Heart right ventricle (tissue), 16 donors: ENCODE measurements around the gene CYP19A1. TPM values are rescaled to one million over a fixed set of nuclear protein-coding genes. Genes with fewer than 3 reads are reported as not detected.

Experiments
- ATAC-seq, 8 donors: fragments of 200-7000 bp; cut with Tn5 transposase; one replicate each; pipeline ENCODE4 v1.9.1; 2020; ENCODE audit warnings: mild to moderate bottlenecking in 8 of 8, moderate library complexity in 8 of 8, moderate number of reproducible peaks in 1 of 8
- DNase-seq, 2 donors: peaks; one replicate each; pipeline ENCODE4 v3.0.0-alpha.2; 2020
- H3K27ac ChIP-seq, 10 donors: fragments of 200-600 bp; sonication (generic) in 2 of 10; one replicate each; pipeline versions ENCODE4 v1.5.0 to v1.8.0; 2020 to 2022; ENCODE audit warnings: mild to moderate bottlenecking in 3 of 10
- H3K27me3 ChIP-seq, 7 donors: fragments of 200-600 bp; one replicate each; pipeline ENCODE4 v1.8.0; 2021 to 2022; ENCODE audit warnings: mild to moderate bottlenecking in 2 of 7
- H3K36me3 ChIP-seq, 9 donors: fragments of 200-600 bp; sonication (generic) in 1 of 9; one replicate each; pipeline versions ENCODE4 v1.5.0 to v1.8.0; 2020 to 2022; ENCODE audit warnings: mild to moderate bottlenecking in 2 of 9
- H3K4me1 ChIP-seq, 9 donors: fragments of 200-600 bp; sonication (generic) in 1 of 9; one replicate each; pipeline versions ENCODE4 v1.5.0 to v1.8.0; 2020 to 2022; ENCODE audit warnings: mild to moderate bottlenecking in 4 of 9
- H3K4me3 ChIP-seq, 10 donors: fragments of 200-600 bp; sonication (generic) in 2 of 10; one replicate each; pipeline versions ENCODE4 v1.5.0 to v1.8.0; 2020 to 2022; ENCODE audit warnings: mild to moderate bottlenecking in 7 of 10, moderate library complexity in 2 of 10
- H3K9me3 ChIP-seq, 11 donors: fragments of 200-600 bp in 10 of 11; sonication (generic) in 2 of 11; one replicate each; pipeline versions ENCODE4 v1.5.0 to v1.8.0; 2013 to 2022; ENCODE audit warnings: mild to moderate bottlenecking in 2 of 11, control low read depth in 1 of 11, moderate library complexity in 1 of 11
- WGBS, 2 donors: extraction: QIAGEN DNeasy Blood & Tissue Kit; methylation state at CpG; one replicate each; pipeline ENCODE4 v1.1.7; 2013; ENCODE audit warnings: inconsistent platforms in 1 of 2; 5-methylcytosine and 5-hydroxymethylcytosine counted together
- intact Hi-C, 10 donors: fragments of 100-400 bp; cut with DNase I; formaldehyde crosslinking; loops; one replicate each; pipeline versions ENCODE4 v1.11.1 to v1.14.2; 2022
- polyA plus RNA-seq, 2 donors: library from polyadenylated mRNA; stranded (reverse); fragments of 200-250 nt; gene quantifications; one replicate each; pipeline ENCODE4 v1.2.3, GENCODE V29; 2013
- total RNA-seq, 10 donors: library from RNA; stranded (reverse); fragmentation: NEBNext Ultra II Directional in 3 of 10; extraction: Animal tissue kit (Norgen Biotek cat#: 25700) in 3 of 10; gene quantifications; one replicate each; pipeline versions ENCODE4 v1.2.1 to v1.2.4, GENCODE V29; 2021 to 2023
- TF ChIP-seq, protein P1 (sequence below), 9 donors: fragments of 200-600 bp; sonication (generic) in 2 of 9; IDR thresholded peaks; one replicate each; pipeline versions ENCODE4 v1.5.0 to v1.8.0; 2021 to 2022; ENCODE audit warnings: antibody characterized with exemption in 9 of 9, mild to moderate bottlenecking in 5 of 9, moderate library complexity in 1 of 9
- donor health status: Arrhythmogenic right ventricular cardiomyopathy.
- donor health status: ischemic (EF 13 %, LVEDD 7.1; RV severe dilation, severe dysfunction).
- donor health status: healthy with polysubstance abuse.
- donor health status: DM: no; HTN: yes; CAD: no.
- donor health status: DM: no; HTN: no; CAD: no.
- donor health status: ischemic (EF 25% LVEDD 6.9; RV normal size, moderate dysfunction).
- donor health status: ischemic (EF 25% LVEDD 5.7; RV mildly dilated, moderate dysfunction).
- donor health status: healthy.
- donor health status: DM: yes; HTN: yes; CAD: no.
- donor health status: Ischemic cardiomyopathy.
- donor health status: ischemic (EF 35%, LVEDD 5.7; RV mildly dilated, moderate dysfunction).
- donor health status: nonischemic (EF 11% LVEDD 7.7; RV severe dilation, severe dysfunction).
- donor health status: DM: yes; HTN: yes; CAD: no.
- donor health status: PGD.
- donor health status: ischemic (EF 29% LVEDD 5.4; RV normal size, mild dysfunction).
- donor health status: nonischemic (EF 23%, LVEDD 6.1; RV moderate dilation, normal function).

Gene CYP19A1
- total and polyA plus RNA-seq, 12 donors = 0.26 to 1.9 (median 0.68) TPM; not detected in 3

DNA sequence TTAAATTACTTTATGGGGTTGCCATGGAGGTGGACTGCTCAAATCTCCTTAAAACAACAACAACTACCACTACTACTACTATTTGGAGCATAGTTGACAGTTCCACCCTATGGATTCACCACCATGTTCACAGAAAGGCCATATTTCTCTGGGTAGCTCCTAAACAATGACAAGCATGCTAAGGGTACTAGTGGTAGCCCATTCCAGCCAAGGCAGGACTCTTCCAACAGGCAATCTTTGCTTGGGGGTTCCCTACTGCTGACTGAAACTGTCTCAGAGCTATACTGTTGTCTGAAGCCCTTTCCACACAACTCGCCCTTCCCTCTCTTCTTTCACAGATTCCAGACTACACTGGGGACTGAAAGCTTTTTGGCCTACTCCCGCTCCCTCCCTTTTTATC lies 68.9 kb downstream of the CYP19A1 start:
- DNase-seq (no peak), ATAC-seq (no peak)
- Histone ChIP-seq H3K27ac (no peak overlapping the region), H3K9me3 (no peaks in the 10 kb centered on the region), H3K27me3 (peaks cover 0 to 52% (median 29%) of the 10 kb centered on the region in 7 donors), H3K36me3 (no peaks in the 10 kb centered on the region), H3K4me1 (peaks cover 0 to 25% (median 12%) of the 10 kb centered on the region in 9 donors), H3K4me3 (no peak overlapping the region)
- intact Hi-C loops = no loop called here
- WGBS, 2 donors = 61 to 93% methylated on average over 2 of the region's 2 CpGs
- TF ChIP-seq, protein P1, sequence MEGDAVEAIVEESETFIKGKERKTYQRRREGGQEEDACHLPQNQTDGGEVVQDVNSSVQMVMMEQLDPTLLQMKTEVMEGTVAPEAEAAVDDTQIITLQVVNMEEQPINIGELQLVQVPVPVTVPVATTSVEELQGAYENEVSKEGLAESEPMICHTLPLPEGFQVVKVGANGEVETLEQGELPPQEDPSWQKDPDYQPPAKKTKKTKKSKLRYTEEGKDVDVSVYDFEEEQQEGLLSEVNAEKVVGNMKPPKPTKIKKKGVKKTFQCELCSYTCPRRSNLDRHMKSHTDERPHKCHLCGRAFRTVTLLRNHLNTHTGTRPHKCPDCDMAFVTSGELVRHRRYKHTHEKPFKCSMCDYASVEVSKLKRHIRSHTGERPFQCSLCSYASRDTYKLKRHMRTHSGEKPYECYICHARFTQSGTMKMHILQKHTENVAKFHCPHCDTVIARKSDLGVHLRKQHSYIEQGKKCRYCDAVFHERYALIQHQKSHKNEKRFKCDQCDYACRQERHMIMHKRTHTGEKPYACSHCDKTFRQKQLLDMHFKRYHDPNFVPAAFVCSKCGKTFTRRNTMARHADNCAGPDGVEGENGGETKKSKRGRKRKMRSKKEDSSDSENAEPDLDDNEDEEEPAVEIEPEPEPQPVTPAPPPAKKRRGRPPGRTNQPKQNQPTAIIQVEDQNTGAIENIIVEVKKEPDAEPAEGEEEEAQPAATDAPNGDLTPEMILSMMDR (IDR thresholded peaks at IDR 0.05) = no peak

DNA sequence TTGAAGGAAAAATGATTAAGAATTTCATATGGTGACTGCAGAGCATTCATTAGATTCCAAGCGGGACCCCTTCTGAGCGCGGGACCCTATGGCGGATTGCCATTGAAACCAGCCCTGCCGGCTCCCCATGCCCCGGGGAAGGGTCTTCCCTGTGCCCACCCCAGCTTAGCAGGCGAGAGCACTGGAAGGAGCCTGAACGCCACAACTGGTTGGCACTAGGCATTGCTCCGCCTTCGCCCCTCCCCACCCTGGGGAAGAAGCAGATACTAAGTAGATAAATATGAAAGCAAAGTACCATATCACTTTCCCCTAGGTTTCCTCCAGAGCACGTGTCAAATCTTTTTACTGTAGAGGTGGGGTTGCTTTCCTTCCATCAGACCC lies 70.7 kb downstream of the CYP19A1 start:
- Histone ChIP-seq H3K4me3 (peak overlapping the region; percentile 12 to 63 (median 58)), H3K9me3 (peaks cover 0 to under 1% (median 0%) of the 10 kb centered on the region in 11 donors), H3K4me1 (peaks cover 0 to 25% (median 12%) of the 10 kb centered on the region in 9 donors), H3K36me3 (no peaks in the 10 kb centered on the region), H3K27me3 (peaks cover 0 to 42% (median 23%) of the 10 kb centered on the region in 7 donors), H3K27ac (no peak overlapping the region)
- intact Hi-C loops = no loop called here
- WGBS, 2 donors = 8 to 12% methylated on average over 11 of the region's 11 CpGs
- TF ChIP-seq, protein P1 (IDR thresholded peaks at IDR 0.05) = no peak
- ATAC-seq (peak in 3 of 8 donors; percentile 19 to 48 (median 34)), DNase-seq (no peak)

DNA sequence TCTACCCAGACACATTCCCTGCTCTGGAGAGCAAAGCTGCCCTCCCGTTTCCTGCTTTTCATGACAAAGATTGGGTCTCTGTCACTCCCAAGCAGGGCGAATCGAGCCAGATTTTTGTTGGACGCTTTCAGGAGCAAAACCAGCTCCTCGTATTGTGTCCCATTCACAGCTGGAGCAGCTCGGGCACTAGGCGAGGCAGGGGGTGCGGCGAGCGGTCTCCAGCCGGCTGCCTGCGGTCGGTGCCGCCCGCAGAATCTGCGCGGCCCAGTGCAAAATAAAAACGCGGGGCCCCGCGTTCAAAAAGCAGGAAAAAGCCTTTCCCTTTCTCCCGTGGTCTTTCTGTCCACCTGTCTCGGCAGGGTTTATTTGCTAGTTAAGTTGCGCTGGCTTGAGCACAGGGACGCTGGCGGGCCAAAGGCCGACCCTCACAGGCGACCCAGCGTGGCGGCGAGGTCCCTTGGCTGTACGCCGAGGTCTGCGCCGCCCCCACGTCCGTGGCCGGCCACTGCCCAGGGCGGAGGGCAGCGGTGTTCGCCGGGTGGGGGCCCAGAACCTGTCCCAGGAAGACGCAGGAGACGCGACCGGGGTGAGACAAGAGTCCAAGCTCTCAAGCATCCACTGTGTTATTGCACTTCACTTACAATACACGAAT lies 71.2 kb downstream of the CYP19A1 start:
- H3K27ac ChIP-seq = peak overlapping the region in 4 of 10 donors; percentile 14 to 36 (median 24)
- TF ChIP-seq, protein P1 (IDR thresholded peaks at IDR 0.05) = no peak
- peak in 1 of 2 donors; percentile 28 for DNase-seq
- WGBS, 2 donors = 1 to 2% methylated on average over 47 of the region's 47 CpGs
- peaks cover 0 to 25% (median 12%) of the 10 kb centered on the region in 9 donors for H3K4me1 ChIP-seq
- intact Hi-C loops = no loop called here
- no peaks in the 10 kb centered on the region for H3K36me3 ChIP-seq
- H3K4me3 ChIP-seq = peak overlapping the region; percentile 12 to 63 (median 58)
- H3K27me3 ChIP-seq = peaks cover 0 to 38% (median 23%) of the 10 kb centered on the region in 7 donors
- H3K9me3 ChIP-seq = peaks cover 0 to 4% (median 0%) of the 10 kb centered on the region in 11 donors
- ATAC-seq = peak in 7 of 8 donors; percentile 31 to 70 (median 56)

DNA sequence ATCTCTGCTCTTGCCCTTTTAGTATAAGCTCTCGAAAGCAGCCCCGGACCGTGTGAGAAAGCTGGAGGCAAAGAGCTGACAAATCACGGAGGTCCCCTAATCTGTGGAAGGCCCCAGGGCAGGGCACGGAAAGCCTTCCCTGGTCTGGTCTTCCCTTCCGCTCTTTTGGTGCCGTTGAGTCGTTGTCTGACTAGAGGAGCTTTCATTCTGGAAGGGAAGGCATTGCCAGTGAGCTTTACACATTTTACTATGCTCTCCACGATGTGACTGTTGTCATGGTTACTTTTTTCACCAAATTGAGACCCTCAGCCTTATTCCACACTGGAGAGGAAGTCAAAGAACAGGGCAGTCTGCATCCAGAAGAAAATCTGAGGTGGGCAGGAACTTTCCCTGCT lies 71.7 kb downstream of the CYP19A1 start:
- Histone ChIP-seq H3K36me3 (no peaks in the 10 kb centered on the region), H3K27ac (peak overlapping the region in 4 of 10 donors; percentile 14 to 36 (median 24)), H3K27me3 (peaks cover 0 to 38% (median 23%) of the 10 kb centered on the region in 7 donors), H3K9me3 (peaks cover 0 to 6% (median 0%) of the 10 kb centered on the region in 11 donors), H3K4me1 (peaks cover 0 to 25% (median 12%) of the 10 kb centered on the region in 9 donors), H3K4me3 (peak overlapping the region in 9 of 10 donors; percentile 38 to 63 (median 58))
- no peak for DNase-seq
- intact Hi-C loops = no loop called here
- TF ChIP-seq, protein P1 (IDR thresholded peaks at IDR 0.05) = no peak
- ATAC-seq = peak in 5 of 8 donors; percentile 19 to 49 (median 41)
- WGBS, 2 donors = 31 to 49% methylated on average over 9 of the region's 9 CpGs
